Ishikawa (cell line): ENCODE results near the gene GNAO1.

Experiments used
- CEBPB ChIP-seq: IDR thresholded peaks from 2 replicates; pipeline ENCODE4 v1.6.1; 2012
- CREB1 ChIP-seq: IDR thresholded peaks from 2 replicates; pipeline ENCODE4 v1.6.1; 2012; ENCODE audit warnings: low read depth
- EGR1 ChIP-seq: IDR thresholded peaks from 2 replicates; pipeline ENCODE4 v1.6.1; 2012
- EP300 ChIP-seq: IDR thresholded peaks from 2 replicates; pipeline ENCODE4 v1.6.1; 2012; ENCODE audit warnings: borderline replicate concordance
- NFIC ChIP-seq: IDR thresholded peaks from 2 replicates; pipeline ENCODE4 v1.6.1; 2012
- RAD21 ChIP-seq: IDR thresholded peaks from 2 replicates; pipeline ENCODE4 v1.6.1; 2012; ENCODE audit warnings: low read depth
- TAF1 ChIP-seq: IDR thresholded peaks from 2 replicates; pipeline ENCODE4 v1.6.1; 2012; ENCODE audit warnings: low read depth, mild to moderate bottlenecking
- TCF12 ChIP-seq: IDR thresholded peaks from 2 replicates; pipeline ENCODE4 v1.6.1; 2012; ENCODE audit warnings: low read depth
- TEAD4 ChIP-seq: IDR thresholded peaks from 2 replicates; pipeline ENCODE4 v1.6.1; 2012
- YY1 ChIP-seq: IDR thresholded peaks from 2 replicates; pipeline ENCODE4 v1.6.1; 2012; ENCODE audit warnings: low read depth
- ZBTB7A ChIP-seq: IDR thresholded peaks from 2 replicates; pipeline ENCODE4 v1.6.1; 2012; ENCODE audit warnings: low read depth
- TF ChIP-seq, protein P1 (sequence below): IDR thresholded peaks from 2 replicates; pipeline ENCODE4 v1.6.1; 2012
- TF ChIP-seq, protein P2 (sequence below): IDR thresholded peaks from 2 replicates; pipeline ENCODE4 v1.6.1; 2012; ENCODE audit warnings: low read depth, mild to moderate bottlenecking
- TF ChIP-seq, protein P3 (sequence below): IDR thresholded peaks from 2 replicates; pipeline ENCODE4 v1.6.1; 2012

DNA sequence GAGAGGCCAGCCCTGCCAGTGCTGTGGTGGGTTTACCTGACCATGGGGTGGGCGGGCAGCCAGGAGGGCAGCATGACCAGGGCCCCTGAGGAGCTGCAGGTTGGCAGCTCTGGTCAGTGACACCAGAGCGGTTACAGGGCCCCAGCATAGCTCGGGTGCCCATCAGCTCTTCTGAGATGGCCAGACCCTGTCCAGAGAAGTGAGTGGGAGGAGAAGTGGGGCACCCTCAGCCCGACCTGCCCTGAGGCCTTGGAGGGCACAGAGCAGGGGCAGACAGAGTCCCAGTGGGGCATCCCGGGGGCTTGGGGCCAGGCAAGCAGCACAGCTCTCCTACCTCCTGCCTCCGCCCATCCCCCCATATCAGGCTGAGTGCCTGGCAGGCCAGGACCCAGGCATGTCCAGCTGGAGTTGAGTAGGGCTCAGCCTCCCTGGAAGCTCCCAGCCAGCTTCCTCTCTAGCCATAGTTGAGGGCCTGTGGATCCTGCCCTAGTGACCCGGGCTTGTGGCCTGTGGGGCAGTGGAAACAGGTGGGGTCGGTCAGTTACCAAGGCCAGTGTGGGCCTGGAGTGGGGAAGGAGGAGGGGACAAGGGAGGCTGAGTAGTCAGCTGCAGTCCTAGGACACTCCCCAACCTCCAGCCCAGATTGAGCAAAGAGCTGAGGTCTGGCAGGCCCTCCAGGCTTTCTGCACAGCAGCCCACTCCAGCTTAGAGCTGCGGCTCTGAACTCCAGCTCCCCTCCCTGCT lies 150.5 kb downstream of the GNAO1 start:
- TF ChIP-seq RAD21 (no peak), ZBTB7A (no peak), TAF1 (no peak), CEBPB (no peak), CREB1 (no peak), TEAD4 (no peak), TCF12 (no peak), EGR1 (no peak), EP300 (no peak), NFIC (no peak), YY1 (no peak)
- TF ChIP-seq, protein P1, sequence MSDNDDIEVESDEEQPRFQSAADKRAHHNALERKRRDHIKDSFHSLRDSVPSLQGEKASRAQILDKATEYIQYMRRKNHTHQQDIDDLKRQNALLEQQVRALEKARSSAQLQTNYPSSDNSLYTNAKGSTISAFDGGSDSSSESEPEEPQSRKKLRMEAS, result no peak
- TF ChIP-seq, protein P2, sequence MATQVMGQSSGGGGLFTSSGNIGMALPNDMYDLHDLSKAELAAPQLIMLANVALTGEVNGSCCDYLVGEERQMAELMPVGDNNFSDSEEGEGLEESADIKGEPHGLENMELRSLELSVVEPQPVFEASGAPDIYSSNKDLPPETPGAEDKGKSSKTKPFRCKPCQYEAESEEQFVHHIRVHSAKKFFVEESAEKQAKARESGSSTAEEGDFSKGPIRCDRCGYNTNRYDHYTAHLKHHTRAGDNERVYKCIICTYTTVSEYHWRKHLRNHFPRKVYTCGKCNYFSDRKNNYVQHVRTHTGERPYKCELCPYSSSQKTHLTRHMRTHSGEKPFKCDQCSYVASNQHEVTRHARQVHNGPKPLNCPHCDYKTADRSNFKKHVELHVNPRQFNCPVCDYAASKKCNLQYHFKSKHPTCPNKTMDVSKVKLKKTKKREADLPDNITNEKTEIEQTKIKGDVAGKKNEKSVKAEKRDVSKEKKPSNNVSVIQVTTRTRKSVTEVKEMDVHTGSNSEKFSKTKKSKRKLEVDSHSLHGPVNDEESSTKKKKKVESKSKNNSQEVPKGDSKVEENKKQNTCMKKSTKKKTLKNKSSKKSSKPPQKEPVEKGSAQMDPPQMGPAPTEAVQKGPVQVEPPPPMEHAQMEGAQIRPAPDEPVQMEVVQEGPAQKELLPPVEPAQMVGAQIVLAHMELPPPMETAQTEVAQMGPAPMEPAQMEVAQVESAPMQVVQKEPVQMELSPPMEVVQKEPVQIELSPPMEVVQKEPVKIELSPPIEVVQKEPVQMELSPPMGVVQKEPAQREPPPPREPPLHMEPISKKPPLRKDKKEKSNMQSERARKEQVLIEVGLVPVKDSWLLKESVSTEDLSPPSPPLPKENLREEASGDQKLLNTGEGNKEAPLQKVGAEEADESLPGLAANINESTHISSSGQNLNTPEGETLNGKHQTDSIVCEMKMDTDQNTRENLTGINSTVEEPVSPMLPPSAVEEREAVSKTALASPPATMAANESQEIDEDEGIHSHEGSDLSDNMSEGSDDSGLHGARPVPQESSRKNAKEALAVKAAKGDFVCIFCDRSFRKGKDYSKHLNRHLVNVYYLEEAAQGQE, result no peak
- TF ChIP-seq, protein P3, sequence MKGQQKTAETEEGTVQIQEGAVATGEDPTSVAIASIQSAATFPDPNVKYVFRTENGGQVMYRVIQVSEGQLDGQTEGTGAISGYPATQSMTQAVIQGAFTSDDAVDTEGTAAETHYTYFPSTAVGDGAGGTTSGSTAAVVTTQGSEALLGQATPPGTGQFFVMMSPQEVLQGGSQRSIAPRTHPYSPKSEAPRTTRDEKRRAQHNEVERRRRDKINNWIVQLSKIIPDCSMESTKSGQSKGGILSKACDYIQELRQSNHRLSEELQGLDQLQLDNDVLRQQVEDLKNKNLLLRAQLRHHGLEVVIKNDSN, result no peak
